ENCODE results near the gene GARIN5A. TPM values are rescaled to one million over a fixed set of nuclear protein-coding genes. Genes with fewer than 3 reads are reported as not detected.
A peak's percentile ranks its signal among the peaks of the same experiment; 100 is the strongest.

GARIN5A gene
- under 1 TPM; 0.77 to 0.88 TPM for total RNA-seq

GRCh38 chr19:50476224-50476906, at the start of gene GARIN5A, which contains the start of gene EMC10:
GARIN5A (minus strand) TSS chr19:50476848; CDS start chr19:50476388, 460 bp downstream.
EMC10 (plus strand) TSS chr19:50476507; CDS start chr19:50476545, 38 bp downstream.
- H3K4me3 Mint-ChIP-seq, result peak within 1 kb of the TSS; percentile 93

GRCh38 chr19:50522881-50523280, 46.2 kb upstream of the GARIN5A start:
- intact Hi-C loops (cut with micrococcal nuclease), result no loop called here
- ChIA-PET CTCF (interaction anchor here (1.0 to 1.8 kb wide), 2 partner anchors 14 to 16 kb away, joined by 3 to 5 read pairs; no protein-coding TSS in a partner anchor), POLR2A (interaction anchor here (1.0 kb wide), 1 partner anchor 11 kb away, joined by 3 read pairs; no protein-coding TSS in a partner anchor)
- Mint-ChIP-seq H3K9me3 (no peaks in the 10 kb centered on the region), H3K27me3 (peaks cover 6% of the 10 kb centered on the region), H3K36me3 (no peaks in the 10 kb centered on the region), H3K27ac (no peak overlapping the region), H3K4me1 (ENCODE audit: low read depth) (no peaks in the 10 kb centered on the region), H3K4me3 (no peak overlapping the region)
- no peak for DNase-seq

More at GRCh38 chr19:50476224-50476906, at the start of gene GARIN5A, which contains the start of gene EMC10:
- intact Hi-C loops (cut with micrococcal nuclease), result loop anchor here (1.0 to 2.0 kb wide), 2 partner anchors 35 to 100 kb away; partner anchors contain the start of genes JOSD2 and NR1H2
- H3K4me1 Mint-ChIP-seq (ENCODE audit: low read depth), result peaks cover 22% of the 10 kb centered on the region
- H3K9me3 Mint-ChIP-seq, result no peaks in the 10 kb centered on the region
- H3K27me3 Mint-ChIP-seq, result no peaks in the 10 kb centered on the region
- H3K27ac Mint-ChIP-seq, result peak within 1 kb of the TSS; percentile 88
- ChIA-PET CTCF (no interaction called here), POLR2A (interaction anchor here (0.6 to 1.5 kb wide), 3 partner anchors 20 to 119 kb away, joined by 3 to 4 read pairs (median 3); partner anchors contain the start of gene JOSD2)
- peaks cover 19% of the 10 kb centered on the region for H3K36me3 Mint-ChIP-seq
- peak; percentile 97 for DNase-seq

- no peaks in the 10 kb centered on the region for H3K4me1 Mint-ChIP-seq (ENCODE audit: low read depth)
These were observed 44.3 kb upstream of the GARIN5A start for GRCh38 chr19:50520822-50521465.

GRCh38 chr19:50519006-50519575, 42.4 kb upstream of the GARIN5A start:
- no peak for DNase-seq
- no peak overlapping the region for H3K4me3 Mint-ChIP-seq
- peaks cover 2% of the 10 kb centered on the region for H3K27me3 Mint-ChIP-seq
- peaks cover 3% of the 10 kb centered on the region for H3K4me1 Mint-ChIP-seq (ENCODE audit: low read depth)
- ChIA-PET CTCF (interaction anchor here (1.3 to 1.5 kb wide), 2 partner anchors 19 to 58 kb away, joined by 3 to 5 read pairs; no protein-coding TSS in a partner anchor), POLR2A (no interaction called here)
- H3K36me3 Mint-ChIP-seq, result no peaks in the 10 kb centered on the region
- no peaks in the 10 kb centered on the region for H3K9me3 Mint-ChIP-seq
- intact Hi-C loops (cut with micrococcal nuclease), result no loop called here
- no peak overlapping the region for H3K27ac Mint-ChIP-seq

More at GRCh38 chr19:50520822-50521465, 44.3 kb upstream of the GARIN5A start:
- H3K27ac Mint-ChIP-seq, result no peak overlapping the region
- DNase-seq, result no peak
- H3K9me3 Mint-ChIP-seq, result no peaks in the 10 kb centered on the region
- ChIA-PET POLR2A (no interaction called here), CTCF (interaction anchor here (1.3 to 1.8 kb wide), 2 partner anchors 16 to 35 kb away, joined by 4 to 5 read pairs; no protein-coding TSS in a partner anchor)
- H3K36me3 Mint-ChIP-seq, result no peaks in the 10 kb centered on the region
- H3K27me3 Mint-ChIP-seq, result peaks cover 2% of the 10 kb centered on the region
- intact Hi-C loops (cut with micrococcal nuclease), result no loop called here
- H3K4me3 Mint-ChIP-seq, result no peak overlapping the region

GRCh38 chr19:50518091-50519005, 41.7 kb upstream of the GARIN5A start:
- intact Hi-C loops (cut with micrococcal nuclease), result no loop called here
- no peak overlapping the region for H3K27ac Mint-ChIP-seq
- ChIA-PET POLR2A (no interaction called here), CTCF (interaction anchor here (1.3 to 1.5 kb wide), 2 partner anchors 19 to 58 kb away, joined by 3 to 5 read pairs; no protein-coding TSS in a partner anchor)
- H3K36me3 Mint-ChIP-seq, result no peaks in the 10 kb centered on the region
- H3K9me3 Mint-ChIP-seq, result no peaks in the 10 kb centered on the region
- H3K4me3 Mint-ChIP-seq, result no peak overlapping the region
- H3K4me1 Mint-ChIP-seq (ENCODE audit: low read depth), result peaks cover 3% of the 10 kb centered on the region
- DNase-seq, result no peak
- peaks cover 3% of the 10 kb centered on the region for H3K27me3 Mint-ChIP-seq

GRCh38 chr19:50517704-50518075, 41.0 kb upstream of the GARIN5A start:
- H3K36me3 Mint-ChIP-seq, result no peaks in the 10 kb centered on the region
- H3K27me3 Mint-ChIP-seq, result peaks cover 6% of the 10 kb centered on the region
- no peak overlapping the region for H3K27ac Mint-ChIP-seq
- intact Hi-C loops (cut with micrococcal nuclease), result no loop called here
- POLR2A ChIA-PET, result no interaction called here
- no peaks in the 10 kb centered on the region for H3K9me3 Mint-ChIP-seq
- CTCF ChIA-PET, result interaction anchor here (1.3 kb wide), 1 partner anchor 57 kb away, joined by 5 read pairs; no protein-coding TSS in a partner anchor
- no peak for DNase-seq
- no peak overlapping the region for H3K4me3 Mint-ChIP-seq
- peaks cover 3% of the 10 kb centered on the region for H3K4me1 Mint-ChIP-seq (ENCODE audit: low read depth)

- no peaks in the 10 kb centered on the region for H3K9me3 Mint-ChIP-seq
- no peak overlapping the region for H3K4me3 Mint-ChIP-seq
- no peak for DNase-seq
- ChIA-PET CTCF (no interaction called here), POLR2A (no interaction called here)
- intact Hi-C loops (cut with micrococcal nuclease), result no loop called here
- peaks cover 6% of the 10 kb centered on the region for H3K27me3 Mint-ChIP-seq
- H3K36me3 Mint-ChIP-seq, result no peaks in the 10 kb centered on the region
- peaks cover 3% of the 10 kb centered on the region for H3K4me1 Mint-ChIP-seq (ENCODE audit: low read depth)
- H3K27ac Mint-ChIP-seq, result no peak overlapping the region
These were observed 40.5 kb upstream of the GARIN5A start for GRCh38 chr19:50516964-50517703.

GRCh38 chr19:50516456-50516855, 39.8 kb upstream of the GARIN5A start:
- CTCF ChIA-PET, result no interaction called here
- no peak for DNase-seq
- Mint-ChIP-seq H3K4me3 (no peak overlapping the region), H3K27me3 (peaks cover 6% of the 10 kb centered on the region), H3K9me3 (no peaks in the 10 kb centered on the region), H3K27ac (no peak overlapping the region), H3K4me1 (ENCODE audit: low read depth) (peaks cover 8% of the 10 kb centered on the region), H3K36me3 (no peaks in the 10 kb centered on the region)
- intact Hi-C loops (cut with micrococcal nuclease), result no loop called here
- POLR2A ChIA-PET, result no interaction called here

GRCh38 chr19:50515168-50515561, 38.5 kb upstream of the GARIN5A start:
- peaks cover 6% of the 10 kb centered on the region for H3K27me3 Mint-ChIP-seq
- no peak overlapping the region for H3K27ac Mint-ChIP-seq
- H3K9me3 Mint-ChIP-seq, result no peaks in the 10 kb centered on the region
- intact Hi-C loops (cut with micrococcal nuclease), result no loop called here
- ChIA-PET POLR2A (no interaction called here), CTCF (no interaction called here)
- peaks cover 14% of the 10 kb centered on the region for H3K4me1 Mint-ChIP-seq (ENCODE audit: low read depth)
- H3K4me3 Mint-ChIP-seq, result no peak overlapping the region
- no peaks in the 10 kb centered on the region for H3K36me3 Mint-ChIP-seq
- no peak for DNase-seq

- ChIA-PET POLR2A (no interaction called here), CTCF (no interaction called here)
- DNase-seq, result no peak
- H3K4me1 Mint-ChIP-seq (ENCODE audit: low read depth), result peaks cover 14% of the 10 kb centered on the region
- H3K9me3 Mint-ChIP-seq, result no peaks in the 10 kb centered on the region
- intact Hi-C loops (cut with micrococcal nuclease), result no loop called here
- no peak overlapping the region for H3K4me3 Mint-ChIP-seq
- H3K27me3 Mint-ChIP-seq, result peaks cover 6% of the 10 kb centered on the region
- H3K36me3 Mint-ChIP-seq, result no peaks in the 10 kb centered on the region
- H3K27ac Mint-ChIP-seq, result no peak overlapping the region
These were observed 37.9 kb upstream of the GARIN5A start for GRCh38 chr19:50514346-50515167.
